CD14-positive monocyte (primary cell): ENCODE results near the gene RNF111. TPM values are rescaled to one million over a fixed set of nuclear protein-coding genes. Genes with fewer than 3 reads are reported as not detected.

Experiments
- DNase-seq, 3 donors: peaks; one replicate each; pipeline ENCODE4 v3.0.0-alpha.2; 2011 to 2022
- H2AFZ ChIP-seq: 2 replicates; pipeline ENCODE4 v1.6.0; 2012; ENCODE audit warnings: mild to moderate bottlenecking, low read depth, low read length, inconsistent platforms; ENCODE audit not compliant: insufficient read depth, poor library complexity, severe bottlenecking
- H3K27ac ChIP-seq, 2 donors: 1 replicate in 1 of 2; 2 replicates in 1 of 2; pipeline ENCODE4 v1.5.1; 2012 to 2013; ENCODE audit warnings: low read length in 2 of 2, control low read depth in 1 of 2, inconsistent platforms in 1 of 2, low read depth in 1 of 2, mild to moderate bottlenecking in 1 of 2
- H3K27me3 ChIP-seq, 2 donors: one replicate each; pipeline versions ENCODE4 v1.6.0 to v1.6.1; 2011 to 2013; ENCODE audit warnings: low read length in 2 of 2; ENCODE audit not compliant: control insufficient read depth in 2 of 2, insufficient read depth in 2 of 2
- H3K36me3 ChIP-seq, 2 donors: replicated peaks in 1 of 2; 1 replicate in 1 of 2; 2 replicates in 1 of 2; pipeline versions ENCODE4 v1.5.1 to v1.6.1; 2012 to 2013; ENCODE audit warnings: low read length in 2 of 2, control low read depth in 1 of 2, inconsistent platforms in 1 of 2, mild to moderate bottlenecking in 1 of 2; ENCODE audit not compliant: insufficient read depth in 2 of 2, control insufficient read depth in 1 of 2
- H3K4me1 ChIP-seq, 2 donors: 1 replicate in 1 of 2; 2 replicates in 1 of 2; pipeline versions ENCODE4 v1.5.1 to v1.6.1; 2012 to 2013; ENCODE audit warnings: low read length in 2 of 2, control low read depth in 1 of 2, inconsistent platforms in 1 of 2, mild to moderate bottlenecking in 1 of 2, moderate library complexity in 1 of 2; ENCODE audit not compliant: insufficient read depth in 2 of 2, control insufficient read depth in 1 of 2
- H3K4me2 ChIP-seq: replicated peaks from 2 replicates; pipeline ENCODE3; 2012; ENCODE audit warnings: low read length, moderate library complexity, mild to moderate bottlenecking; ENCODE audit not compliant: poor library complexity, severe bottlenecking; ENCODE audit errors: extremely low read depth
- H3K4me3 ChIP-seq, 3 experiments: fragments of 200-600 bp in 1 of 3; sonication (generic) in 1 of 3; replicated peaks in 1 of 3; 1 replicate in 2 of 3; 2 replicates in 1 of 3; pipeline ENCODE4 v1.5.1; 2011 to 2013; ENCODE audit warnings: low read length in 3 of 3, mild to moderate bottlenecking in 3 of 3, control low read depth in 2 of 3, low read depth in 2 of 3, inconsistent platforms in 1 of 3, moderate library complexity in 1 of 3
- H3K79me2 ChIP-seq: 2 replicates; pipeline ENCODE4 v1.6.0; 2012; ENCODE audit warnings: mild to moderate bottlenecking, control low read depth, inconsistent platforms, low read length, moderate library complexity; ENCODE audit not compliant: insufficient read depth
- H3K9ac ChIP-seq: 2 replicates; pipeline ENCODE4 v1.6.0; 2017; ENCODE audit warnings: low read length, mild to moderate bottlenecking; ENCODE audit not compliant: insufficient read depth, poor library complexity, severe bottlenecking
- H3K9me3 ChIP-seq, 2 donors: replicated peaks in 1 of 2; 1 replicate in 1 of 2; 2 replicates in 1 of 2; pipeline versions ENCODE4 v1.5.1 to v1.6.1; 2012 to 2013; ENCODE audit warnings: low read length in 2 of 2, control low read depth in 1 of 2; ENCODE audit not compliant: control insufficient read depth in 1 of 2, insufficient read depth in 1 of 2
- H4K20me1 ChIP-seq: 2 replicates; pipeline ENCODE4 v1.6.0; 2012; ENCODE audit warnings: mild to moderate bottlenecking, low read length, control low read depth, moderate library complexity; ENCODE audit not compliant: insufficient read depth
- H3K27ac Mint-ChIP-seq, 7 donors: one replicate each; pipeline ENCODE4 v1.8.0; 2020; ENCODE audit warnings: mild to moderate bottlenecking in 7 of 7, mixed read lengths in 7 of 7, moderate library complexity in 6 of 7, inconsistent platforms in 2 of 7
- H3K27me3 Mint-ChIP-seq, 3 donors: one replicate each; pipeline ENCODE4 v1.8.0; 2021 to 2022; ENCODE audit warnings: low read depth in 3 of 3, mild to moderate bottlenecking in 3 of 3, mixed read lengths in 3 of 3, moderate library complexity in 3 of 3, inconsistent platforms in 1 of 3
- H3K36me3 Mint-ChIP-seq, 2 donors: one replicate each; pipeline ENCODE4 v1.8.0; 2020; ENCODE audit warnings: mixed read lengths in 2 of 2, inconsistent platforms in 1 of 2, mild to moderate bottlenecking in 1 of 2
- H3K4me1 Mint-ChIP-seq: one replicate; pipeline ENCODE4 v1.8.0; 2020; ENCODE audit warnings: mild to moderate bottlenecking, mixed read lengths
- H3K4me3 Mint-ChIP-seq, 2 donors: one replicate each; pipeline ENCODE4 v1.8.0; 2020; ENCODE audit warnings: mild to moderate bottlenecking in 2 of 2, mixed read lengths in 2 of 2, moderate library complexity in 1 of 2
- H3K9me3 Mint-ChIP-seq, 7 donors: one replicate each; pipeline ENCODE4 v1.8.0; 2020 to 2022; ENCODE audit warnings: mixed read lengths in 7 of 7, mild to moderate bottlenecking in 6 of 7, moderate library complexity in 6 of 7, inconsistent platforms in 2 of 7
- WGBS: methylation state at CpG from one replicate; pipeline ENCODE4 v1.1.5; 2013; ENCODE audit warnings: missing lambda C conversion rate; ENCODE audit not compliant: insufficient coverage; 5-methylcytosine and 5-hydroxymethylcytosine counted together
- intact Hi-C, 2 donors: fragments of 100-400 bp; cut with micrococcal nuclease; formaldehyde crosslinking; loops; one replicate each; pipeline versions ENCODE4 v1.15.0 to v1.15.1; 2023
- polyA plus RNA-seq, 3 donors: library from polyadenylated mRNA; depleted of rRNA in 1 of 3; unstranded in 2 of 3; stranded (reverse) in 1 of 3; fragments of 300-500 nt in 2 of 3; fragments of >200 nt in 1 of 3; fragmentation: Illumina TruSeq in 2 of 3; gene quantifications; 1 replicate in 2 of 3; 2 replicates in 1 of 3; pipeline ENCODE4 v1.2.3, GENCODE V29; 2012 to 2021
- TF ChIP-seq, protein P1 (sequence below): fragments of 200-600 bp; IDR thresholded peaks from one replicate; pipeline ENCODE4 v1.8.0; 2022; ENCODE audit warnings: antibody characterized with exemption, mild to moderate bottlenecking

The RNF111 gene
- polyA plus RNA-seq, 3 donors, result 10.2 to 28.0 (median 18.2) TPM

DNA sequence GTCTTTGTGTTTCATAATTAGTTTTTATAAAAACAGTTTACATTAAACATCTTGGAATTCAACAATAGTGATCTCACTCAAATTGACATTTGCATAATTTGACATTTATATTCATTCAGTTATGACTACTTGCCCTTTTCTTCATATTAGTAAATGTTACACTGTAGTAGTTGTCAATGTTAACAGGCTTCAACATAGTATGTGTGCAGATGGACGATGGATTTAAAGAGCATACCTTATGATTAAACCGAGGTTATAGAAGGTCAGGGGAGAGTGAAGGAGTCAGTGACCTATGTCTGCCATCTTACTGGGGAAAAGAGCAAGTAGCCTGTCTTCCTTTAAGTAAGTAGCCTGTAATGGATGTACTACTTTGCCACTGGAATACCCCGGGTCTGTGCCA, 109.0 kb downstream of the RNF111 start:
- H2AFZ ChIP-seq, result no peak overlapping the region
- H3K9ac ChIP-seq, result no peak overlapping the region
- TF ChIP-seq, protein P1, sequence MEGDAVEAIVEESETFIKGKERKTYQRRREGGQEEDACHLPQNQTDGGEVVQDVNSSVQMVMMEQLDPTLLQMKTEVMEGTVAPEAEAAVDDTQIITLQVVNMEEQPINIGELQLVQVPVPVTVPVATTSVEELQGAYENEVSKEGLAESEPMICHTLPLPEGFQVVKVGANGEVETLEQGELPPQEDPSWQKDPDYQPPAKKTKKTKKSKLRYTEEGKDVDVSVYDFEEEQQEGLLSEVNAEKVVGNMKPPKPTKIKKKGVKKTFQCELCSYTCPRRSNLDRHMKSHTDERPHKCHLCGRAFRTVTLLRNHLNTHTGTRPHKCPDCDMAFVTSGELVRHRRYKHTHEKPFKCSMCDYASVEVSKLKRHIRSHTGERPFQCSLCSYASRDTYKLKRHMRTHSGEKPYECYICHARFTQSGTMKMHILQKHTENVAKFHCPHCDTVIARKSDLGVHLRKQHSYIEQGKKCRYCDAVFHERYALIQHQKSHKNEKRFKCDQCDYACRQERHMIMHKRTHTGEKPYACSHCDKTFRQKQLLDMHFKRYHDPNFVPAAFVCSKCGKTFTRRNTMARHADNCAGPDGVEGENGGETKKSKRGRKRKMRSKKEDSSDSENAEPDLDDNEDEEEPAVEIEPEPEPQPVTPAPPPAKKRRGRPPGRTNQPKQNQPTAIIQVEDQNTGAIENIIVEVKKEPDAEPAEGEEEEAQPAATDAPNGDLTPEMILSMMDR, result no peak
- peaks cover 9% of the 10 kb centered on the region for H4K20me1 ChIP-seq
- no peaks in the 10 kb centered on the region for H3K27me3 Mint-ChIP-seq
- 92% methylated on average over 2 of the region's 3 CpGs for WGBS
- no peak overlapping the region for H3K27ac ChIP-seq
- peaks cover 58 to 79% of the 10 kb centered on the region in 2 donors for H3K36me3 Mint-ChIP-seq
- no peaks in the 10 kb centered on the region for H3K9me3 Mint-ChIP-seq
- no peak overlapping the region for H3K27ac Mint-ChIP-seq
- H3K9me3 ChIP-seq, result no peaks in the 10 kb centered on the region
- no peaks in the 10 kb centered on the region for H3K79me2 ChIP-seq
- H3K27me3 ChIP-seq, result no peaks in the 10 kb centered on the region
- no peak overlapping the region for H3K4me3 Mint-ChIP-seq
- DNase-seq, result no peak
- no peaks in the 10 kb centered on the region for H3K4me1 ChIP-seq
- H3K4me2 ChIP-seq, result no peak overlapping the region
- H3K4me3 ChIP-seq, result no peak overlapping the region
- H3K4me1 Mint-ChIP-seq, result no peaks in the 10 kb centered on the region
- H3K36me3 ChIP-seq, result peaks cover 77 to 89% of the 10 kb centered on the region in 2 donors
- intact Hi-C loops, result no loop called here

DNA sequence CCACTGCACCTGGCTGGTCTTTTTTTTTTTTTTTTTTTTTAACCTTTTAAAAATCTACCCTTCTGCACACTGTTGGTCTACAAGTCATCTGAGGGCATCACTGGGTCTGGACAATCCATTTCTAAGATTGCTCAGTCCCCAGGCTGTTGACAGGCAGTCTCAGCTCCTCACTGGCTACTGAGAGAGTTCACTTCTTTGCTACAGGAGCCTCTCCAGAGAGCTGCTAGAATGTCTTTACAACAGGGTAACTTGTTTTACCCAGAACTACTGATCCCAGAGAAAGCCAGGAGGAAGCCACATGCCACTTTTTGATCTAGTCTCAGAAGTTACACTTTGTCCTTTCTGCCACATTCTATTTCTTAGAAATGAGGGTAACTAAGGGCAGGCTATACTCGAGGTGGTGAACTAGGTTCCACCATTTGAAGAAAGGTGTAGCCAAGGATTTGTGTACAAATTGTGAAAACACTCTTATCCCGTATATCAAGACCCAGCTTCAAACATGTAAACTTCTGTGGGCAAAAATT, 111.8 kb downstream of the RNF111 start:
- Mint-ChIP-seq H3K36me3 (peaks cover 38 to 60% of the 10 kb centered on the region in 2 donors), H3K27ac (peak overlapping the region in 1 of 7 donors; percentile 20), H3K9me3 (no peaks in the 10 kb centered on the region), H3K4me3 (no peak overlapping the region), H3K27me3 (no peaks in the 10 kb centered on the region), H3K4me1 (peaks cover 2% of the 10 kb centered on the region)
- no peak overlapping the region for H3K4me3 ChIP-seq
- H3K27me3 ChIP-seq, result no peaks in the 10 kb centered on the region
- no peak overlapping the region for H3K9ac ChIP-seq
- intact Hi-C loops, result no loop called here
- H3K27ac ChIP-seq, result no peak overlapping the region
- TF ChIP-seq, protein P1, result no peak
- WGBS, result no CpG with 5 or more reads among the region's 2 CpGs
- H3K4me1 ChIP-seq, result peaks cover 2 to 3% of the 10 kb centered on the region in 2 donors
- no peak overlapping the region for H2AFZ ChIP-seq
- peaks cover 50 to 61% of the 10 kb centered on the region in 2 donors for H3K36me3 ChIP-seq
- DNase-seq, result no peak
- no peaks in the 10 kb centered on the region for H3K79me2 ChIP-seq
- H4K20me1 ChIP-seq, result peaks cover 4% of the 10 kb centered on the region
- H3K4me2 ChIP-seq, result no peak overlapping the region
- no peaks in the 10 kb centered on the region for H3K9me3 ChIP-seq
